ENCODE measurements around the gene NES.

Gene NES

GRCh38 chr1:156689035-156689952 lies 12.1 kb upstream of the NES start:
- no peak overlapping the region for H3K9ac ChIP-seq (ENCODE audit: low read length)
- H3F3A ChIP-seq (ENCODE audit: insufficient read depth): no peaks in the 10 kb centered on the region
- H3K4me3 ChIP-seq (ENCODE audit: insufficient read depth, low read length, poor library complexity, severe bottlenecking): no peak overlapping the region
- H3K79me2 ChIP-seq (ENCODE audit: insufficient read depth, low read length): no peaks in the 10 kb centered on the region
- H2AFZ ChIP-seq (ENCODE audit: low read depth, low read length, severe bottlenecking): no peak overlapping the region
- H3K9me2 ChIP-seq (replicated peaks; ENCODE audit: insufficient read depth, low read length): no peaks in the 10 kb centered on the region
- peak overlapping the region; percentile 36 for H3K4me2 ChIP-seq (ENCODE audit: low read depth, low read length, poor library complexity, severe bottlenecking)
- no peaks in the 10 kb centered on the region for H3K9me3 ChIP-seq (ENCODE audit: insufficient read depth, low read length)
- no peak overlapping the region for H3K27ac ChIP-seq (ENCODE audit: low read depth, low read length)
- H4K20me1 ChIP-seq (ENCODE audit: low read depth, low read length): no peaks in the 10 kb centered on the region
- H3K27me3 ChIP-seq (ENCODE audit: low read length): no peaks in the 10 kb centered on the region
- no peaks in the 10 kb centered on the region for H3K36me3 ChIP-seq (ENCODE audit: low read length)
- peak; percentile 48 for TF ChIP-seq CTCF (IDR thresholded peaks at IDR 0.05; ENCODE audit: insufficient read depth, low read length, poor library complexity, severe bottlenecking)
- peak; percentile 96 for TF ChIP-seq EZH2phosphoT487 (conservative IDR thresholded peaks at IDR 0.05; ENCODE audit: low read length)

GRCh38 chr1:156684227-156684782 lies 7.1 kb upstream of the NES start:
- TF ChIP-seq EZH2phosphoT487 (conservative IDR thresholded peaks at IDR 0.05; ENCODE audit: low read length): no peak
- no peak for TF ChIP-seq CTCF (IDR thresholded peaks at IDR 0.05; ENCODE audit: insufficient read depth, low read length, poor library complexity, severe bottlenecking)
- no peaks in the 10 kb centered on the region for H4K20me1 ChIP-seq (ENCODE audit: low read depth, low read length)
- no peaks in the 10 kb centered on the region for H3K9me3 ChIP-seq (ENCODE audit: insufficient read depth, low read length)
- H3K27ac ChIP-seq (ENCODE audit: low read depth, low read length): no peak overlapping the region
- H2AFZ ChIP-seq (ENCODE audit: low read depth, low read length, severe bottlenecking): no peak overlapping the region
- H3K79me2 ChIP-seq (ENCODE audit: insufficient read depth, low read length): no peaks in the 10 kb centered on the region
- no peak overlapping the region for H3K4me2 ChIP-seq (ENCODE audit: low read depth, low read length, poor library complexity, severe bottlenecking)
- H3K36me3 ChIP-seq (ENCODE audit: low read length): no peaks in the 10 kb centered on the region
- H3K9ac ChIP-seq (ENCODE audit: low read length): no peak overlapping the region
- no peaks in the 10 kb centered on the region for H3K9me2 ChIP-seq (replicated peaks; ENCODE audit: insufficient read depth, low read length)
- no peaks in the 10 kb centered on the region for H3K27me3 ChIP-seq (ENCODE audit: low read length)
- H3K4me3 ChIP-seq (ENCODE audit: insufficient read depth, low read length, poor library complexity, severe bottlenecking): no peak overlapping the region
- H3F3A ChIP-seq (ENCODE audit: insufficient read depth): no peaks in the 10 kb centered on the region

GRCh38 chr1:156682166-156682890 lies 5.1 kb upstream of the NES start:
- no peak overlapping the region for H3K9ac ChIP-seq (ENCODE audit: low read length)
- H3K9me2 ChIP-seq (replicated peaks; ENCODE audit: insufficient read depth, low read length): no peaks in the 10 kb centered on the region
- no peaks in the 10 kb centered on the region for H3K9me3 ChIP-seq (ENCODE audit: insufficient read depth, low read length)
- H3K4me3 ChIP-seq (ENCODE audit: insufficient read depth, low read length, poor library complexity, severe bottlenecking): no peak overlapping the region
- no peaks in the 10 kb centered on the region for H3K79me2 ChIP-seq (ENCODE audit: insufficient read depth, low read length)
- no peaks in the 10 kb centered on the region for H3K27me3 ChIP-seq (ENCODE audit: low read length)
- TF ChIP-seq EZH2phosphoT487 (conservative IDR thresholded peaks at IDR 0.05; ENCODE audit: low read length) (no peak), CTCF (IDR thresholded peaks at IDR 0.05; ENCODE audit: insufficient read depth, low read length, poor library complexity, severe bottlenecking) (no peak)
- H3K4me2 ChIP-seq (ENCODE audit: low read depth, low read length, poor library complexity, severe bottlenecking): no peak overlapping the region
- no peak overlapping the region for H3K27ac ChIP-seq (ENCODE audit: low read depth, low read length)
- no peaks in the 10 kb centered on the region for H4K20me1 ChIP-seq (ENCODE audit: low read depth, low read length)
- H2AFZ ChIP-seq (ENCODE audit: low read depth, low read length, severe bottlenecking): no peak overlapping the region
- H3K36me3 ChIP-seq (ENCODE audit: low read length): no peaks in the 10 kb centered on the region
- no peaks in the 10 kb centered on the region for H3F3A ChIP-seq (ENCODE audit: insufficient read depth)

Measured in SU-DHL-6 (cell line).